Central memory CD8-positive, alpha-beta T cell (primary cell): ENCODE measurements around the gene TLE3.

Source experiments
- ATAC-seq: fragments of 150-1000 bp; cut with Tn5 transposase; replicated peaks from 2 replicates; pipeline ENCODE4 v1.10.0; 2022; ENCODE audit warnings: mild to moderate bottlenecking, moderate FRiP score, moderate number of reproducible peaks; ENCODE audit not compliant: poor library complexity, severe bottlenecking; ENCODE audit errors: extremely low read depth
- DNase-seq, 2 donors: peaks; one replicate each; pipeline ENCODE4 v3.0.0; 2021; ENCODE audit warnings: low spot score in 2 of 2
- H3K27ac Mint-ChIP-seq: one replicate; pipeline ENCODE4 v1.8.0; 2022; ENCODE audit warnings: low read depth, mild to moderate bottlenecking, moderate library complexity, mixed read lengths
- H3K27me3 Mint-ChIP-seq: one replicate; pipeline ENCODE4 v1.8.0; 2022; ENCODE audit warnings: mixed read lengths
- H3K36me3 Mint-ChIP-seq: one replicate; pipeline ENCODE4 v1.8.0; 2022; ENCODE audit warnings: mild to moderate bottlenecking, moderate library complexity, mixed read lengths; ENCODE audit not compliant: insufficient read depth
- H3K4me1 Mint-ChIP-seq: one replicate; pipeline ENCODE4 v1.8.0; 2022; ENCODE audit warnings: mixed read lengths
- H3K4me3 Mint-ChIP-seq: one replicate; pipeline ENCODE4 v1.8.0; 2022; ENCODE audit warnings: mild to moderate bottlenecking, moderate library complexity, mixed read lengths
- H3K9me3 Mint-ChIP-seq: one replicate; pipeline ENCODE4 v1.8.0; 2022; ENCODE audit warnings: mixed read lengths

TLE3 gene

GRCh38 chr15:70093481-70094319, 4.0 kb downstream of the TLE3 start:
- H3K27me3 Mint-ChIP-seq: no peaks in the 10 kb centered on the region
- no peaks in the 10 kb centered on the region for H3K9me3 Mint-ChIP-seq
- peak overlapping the region; percentile 93 for H3K4me3 Mint-ChIP-seq
- peaks cover 41% of the 10 kb centered on the region for H3K36me3 Mint-ChIP-seq
- peaks cover 88% of the 10 kb centered on the region for H3K4me1 Mint-ChIP-seq
- no peak for DNase-seq
- H3K27ac Mint-ChIP-seq: peak overlapping the region; percentile 25
- no peak for ATAC-seq

- no peaks in the 10 kb centered on the region for H3K9me3 Mint-ChIP-seq
- peaks cover 39% of the 10 kb centered on the region for H3K36me3 Mint-ChIP-seq
- H3K27me3 Mint-ChIP-seq: no peaks in the 10 kb centered on the region
- H3K4me1 Mint-ChIP-seq: peaks cover 88% of the 10 kb centered on the region
- ATAC-seq: no peak
- peak overlapping the region; percentile 93 for H3K4me3 Mint-ChIP-seq
- H3K27ac Mint-ChIP-seq: peak overlapping the region; percentile 25
- no peak for DNase-seq
Measured at GRCh38 chr15:70093070-70093469, 4.6 kb downstream of the TLE3 start.

- peak overlapping the region; percentile 93 for H3K4me3 Mint-ChIP-seq
- ATAC-seq (no peak), DNase-seq (no peak)
- peaks cover 36% of the 10 kb centered on the region for H3K36me3 Mint-ChIP-seq
- H3K27ac Mint-ChIP-seq: peak overlapping the region; percentile 25
- no peaks in the 10 kb centered on the region for H3K27me3 Mint-ChIP-seq
- peaks cover 88% of the 10 kb centered on the region for H3K4me1 Mint-ChIP-seq
- no peaks in the 10 kb centered on the region for H3K9me3 Mint-ChIP-seq
Measured at GRCh38 chr15:70092464-70093027, 5.2 kb downstream of the TLE3 start.

GRCh38 chr15:70091726-70092463, 5.8 kb downstream of the TLE3 start:
- H3K36me3 Mint-ChIP-seq: peaks cover 32% of the 10 kb centered on the region
- peaks cover 92% of the 10 kb centered on the region for H3K4me1 Mint-ChIP-seq
- no peaks in the 10 kb centered on the region for H3K27me3 Mint-ChIP-seq
- H3K9me3 Mint-ChIP-seq: no peaks in the 10 kb centered on the region
- peak overlapping the region; percentile 93 for H3K4me3 Mint-ChIP-seq
- DNase-seq (peak in 1 of 2 donors; percentile 31), ATAC-seq (peak; percentile 45)
- no peak overlapping the region for H3K27ac Mint-ChIP-seq

DNA sequence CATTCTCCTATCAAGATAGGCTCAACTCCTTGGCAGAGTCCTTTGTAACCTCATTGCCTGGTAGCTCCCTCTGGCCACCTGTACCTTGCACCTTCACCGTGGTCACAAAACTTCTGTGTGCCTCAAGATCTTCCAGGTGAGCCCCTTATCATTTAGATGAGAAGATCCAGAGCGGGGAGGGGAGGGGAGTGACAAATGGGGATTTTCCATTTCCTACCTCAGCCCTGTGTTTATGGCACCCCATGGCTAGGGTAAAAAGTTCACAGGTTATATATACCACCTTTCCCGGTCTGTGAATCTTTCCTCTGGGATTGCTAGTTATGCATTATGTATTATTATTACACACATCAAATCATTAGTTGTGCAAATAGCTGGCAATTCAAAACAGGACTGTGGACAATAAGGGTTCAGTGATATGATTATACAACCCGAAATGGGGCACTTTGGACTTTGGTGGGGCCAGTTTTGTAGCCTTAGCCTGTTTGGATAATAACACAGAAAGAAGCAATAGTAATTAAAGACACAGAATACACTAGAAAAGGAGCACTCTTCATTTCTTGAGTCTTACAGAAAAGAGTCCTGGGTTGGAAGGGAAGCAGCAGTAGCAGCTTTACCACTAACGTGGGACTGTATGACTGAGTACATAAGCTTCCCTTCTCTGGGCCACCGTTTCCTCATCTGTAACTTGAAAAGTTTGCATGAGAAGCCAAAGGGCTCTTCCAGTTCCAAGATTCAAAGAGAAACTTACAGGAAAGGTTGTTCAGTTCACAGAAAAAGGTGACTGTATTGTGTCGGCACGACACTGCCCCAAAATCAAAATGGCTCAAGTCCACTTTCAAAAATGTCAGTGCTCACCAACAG, 7.1 kb downstream of the TLE3 start:
- peaks cover 97% of the 10 kb centered on the region for H3K4me1 Mint-ChIP-seq

GRCh38 chr15:70089692-70089971, 8.1 kb downstream of the TLE3 start:
- peak overlapping the region; percentile 68 for H3K4me3 Mint-ChIP-seq
- DNase-seq: no peak
- no peaks in the 10 kb centered on the region for H3K27me3 Mint-ChIP-seq
- ATAC-seq: no peak
- no peaks in the 10 kb centered on the region for H3K9me3 Mint-ChIP-seq
- H3K27ac Mint-ChIP-seq: no peak overlapping the region
- peaks cover 30% of the 10 kb centered on the region for H3K36me3 Mint-ChIP-seq
- peaks cover 97% of the 10 kb centered on the region for H3K4me1 Mint-ChIP-seq

More for the DNA sequence above, 7.1 kb downstream of the TLE3 start:
- no peak for DNase-seq
- no peaks in the 10 kb centered on the region for H3K9me3 Mint-ChIP-seq
- ATAC-seq: no peak
- peak overlapping the region; percentile 68 for H3K4me3 Mint-ChIP-seq
- H3K27me3 Mint-ChIP-seq: no peaks in the 10 kb centered on the region
- no peak overlapping the region for H3K27ac Mint-ChIP-seq
- peaks cover 27% of the 10 kb centered on the region for H3K36me3 Mint-ChIP-seq

GRCh38 chr15:70088887-70089691, 8.6 kb downstream of the TLE3 start:
- peak overlapping the region; percentile 68 for H3K4me3 Mint-ChIP-seq
- DNase-seq (no peak), ATAC-seq (no peak)

DNA sequence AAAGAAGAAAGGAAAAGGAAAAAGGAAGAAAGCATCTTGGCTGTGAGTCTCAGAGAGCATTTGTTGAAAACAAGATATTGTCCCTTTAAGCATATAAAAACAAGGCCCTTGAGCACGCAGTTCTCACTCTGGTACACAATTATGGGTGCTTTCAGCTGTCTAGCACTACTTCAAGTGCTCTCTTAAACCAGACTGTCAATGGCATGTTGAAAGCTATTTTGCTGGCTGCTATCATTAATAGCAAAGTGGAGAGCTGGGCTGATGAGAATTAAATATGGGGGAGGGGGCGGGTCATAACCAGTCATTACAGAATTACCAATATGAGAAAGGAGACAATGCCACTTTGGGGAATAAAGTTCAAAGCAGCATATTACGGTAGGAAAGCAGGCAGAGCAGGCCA, 9.3 kb downstream of the TLE3 start:
- DNase-seq (no peak), ATAC-seq (no peak)
- H3K9me3 Mint-ChIP-seq: no peaks in the 10 kb centered on the region
- peak overlapping the region; percentile 2 for H3K27ac Mint-ChIP-seq
- peaks cover 100% of the 10 kb centered on the region for H3K4me1 Mint-ChIP-seq
- peak overlapping the region; percentile 68 for H3K4me3 Mint-ChIP-seq
- H3K36me3 Mint-ChIP-seq: peaks cover 33% of the 10 kb centered on the region
- H3K27me3 Mint-ChIP-seq: no peaks in the 10 kb centered on the region

More at GRCh38 chr15:70088887-70089691, 8.6 kb downstream of the TLE3 start:
- Mint-ChIP-seq H3K27ac (peak overlapping the region; percentile 2), H3K36me3 (peaks cover 30% of the 10 kb centered on the region), H3K27me3 (no peaks in the 10 kb centered on the region), H3K9me3 (no peaks in the 10 kb centered on the region), H3K4me1 (peaks cover 97% of the 10 kb centered on the region)

GRCh38 chr15:70087708-70088352, 9.9 kb downstream of the TLE3 start:
- H3K27ac Mint-ChIP-seq: no peak overlapping the region

GRCh38 chr15:70086636-70087035, 11.1 kb downstream of the TLE3 start:
- H3K9me3 Mint-ChIP-seq: no peaks in the 10 kb centered on the region
- H3K27me3 Mint-ChIP-seq: no peaks in the 10 kb centered on the region
- DNase-seq: no peak
- peaks cover 38% of the 10 kb centered on the region for H3K36me3 Mint-ChIP-seq
- ATAC-seq: no peak
- no peak overlapping the region for H3K27ac Mint-ChIP-seq
- H3K4me3 Mint-ChIP-seq: no peak overlapping the region
- H3K4me1 Mint-ChIP-seq: peaks cover 99% of the 10 kb centered on the region

More at GRCh38 chr15:70087708-70088352, 9.9 kb downstream of the TLE3 start:
- peaks cover 99% of the 10 kb centered on the region for H3K4me1 Mint-ChIP-seq
- DNase-seq (no peak), ATAC-seq (no peak)
- no peaks in the 10 kb centered on the region for H3K27me3 Mint-ChIP-seq
- H3K36me3 Mint-ChIP-seq: peaks cover 33% of the 10 kb centered on the region
- no peaks in the 10 kb centered on the region for H3K9me3 Mint-ChIP-seq
- H3K4me3 Mint-ChIP-seq: peak overlapping the region; percentile 23

- H3K9me3 Mint-ChIP-seq: no peaks in the 10 kb centered on the region
- ATAC-seq (no peak), DNase-seq (no peak)
- H3K4me1 Mint-ChIP-seq: peaks cover 89% of the 10 kb centered on the region
- H3K4me3 Mint-ChIP-seq: peak overlapping the region; percentile 38
- H3K27ac Mint-ChIP-seq: peak overlapping the region; percentile 22
- H3K27me3 Mint-ChIP-seq: no peaks in the 10 kb centered on the region
- peaks cover 46% of the 10 kb centered on the region for H3K36me3 Mint-ChIP-seq
Measured at GRCh38 chr15:70084461-70084860, 13.3 kb downstream of the TLE3 start.
